RCC 7860 (cell line): ENCODE results near the gene ETV1.
"Not testable (repeated sequence)": the region's sequence is repeated elsewhere in the genome, so short reads cannot be mapped to it uniquely, and the experiment has no call there.

Source experiments
- DNase-seq: peaks from one replicate; pipeline ENCODE4 v3.0.0-alpha.2; 2015; ENCODE audit warnings: low spot score
- FAIRE-seq: peaks from 2 replicates; lab custom pipeline; 2012; peaks lifted over from hg19 to GRCh38; lab: Jason Lieb, UNC

Gene ETV1

GRCh38 chr7:13933536-13933935 is 55.9 kb downstream of the ETV1 start:
- DNase-seq (no peak), FAIRE-seq (no peak)

GRCh38 chr7:13933091-13933490 is 56.4 kb downstream of the ETV1 start:
- DNase-seq (no peak), FAIRE-seq (no peak)

- DNase-seq (no peak), FAIRE-seq (no peak)
These were observed 57.3 kb downstream of the ETV1 start for GRCh38 chr7:13932131-13932530.

GRCh38 chr7:13921062-13921461 is 68.4 kb downstream of the ETV1 start:
- FAIRE-seq (no peak), DNase-seq (no peak)

GRCh38 chr7:13920053-13920697 is 69.3 kb downstream of the ETV1 start:
- peak; percentile 75 for FAIRE-seq
- DNase-seq = peak; percentile 79

GRCh38 chr7:13918333-13918732 is 71.1 kb downstream of the ETV1 start:
- not testable (repeated sequence) for FAIRE-seq, DNase-seq

GRCh38 chr7:13917103-13917502 is 72.4 kb downstream of the ETV1 start:
- DNase-seq, FAIRE-seq: not testable (repeated sequence)

GRCh38 chr7:13915891-13916290 is 73.6 kb downstream of the ETV1 start:
- DNase-seq = no peak
- no peak for FAIRE-seq

GRCh38 chr7:13912715-13913278 is 76.7 kb downstream of the ETV1 start:
- DNase-seq (no peak), FAIRE-seq (no peak)

- FAIRE-seq (no peak), DNase-seq (no peak)
These were observed 77.6 kb downstream of the ETV1 start for GRCh38 chr7:13911909-13912308.

GRCh38 chr7:13910805-13911551 is 78.5 kb downstream of the ETV1 start:
- no peak for DNase-seq
- FAIRE-seq = no peak

GRCh38 chr7:13908667-13909397 is 80.6 kb downstream of the ETV1 start:
- FAIRE-seq = peak; percentile 30
- no peak for DNase-seq

GRCh38 chr7:13907831-13908230 is 81.6 kb downstream of the ETV1 start:
- FAIRE-seq = no peak
- no peak for DNase-seq

- DNase-seq = peak; percentile 53
- peak; percentile 87 for FAIRE-seq
These were observed 84.8 kb downstream of the ETV1 start for GRCh38 chr7:13904689-13905088.

- FAIRE-seq = no peak
These were observed 85.5 kb downstream of the ETV1 start for GRCh38 chr7:13904007-13904406.

GRCh38 chr7:13901577-13901976 is 87.9 kb downstream of the ETV1 start:
- FAIRE-seq (no peak), DNase-seq (no peak)

More at GRCh38 chr7:13904007-13904406, 85.5 kb downstream of the ETV1 start:
- peak; percentile 35 for DNase-seq

- no peak for FAIRE-seq
- DNase-seq = no peak
These were observed 90.4 kb downstream of the ETV1 start for GRCh38 chr7:13898957-13899670.

- no peak for DNase-seq
- no peak for FAIRE-seq
These were observed 91.6 kb downstream of the ETV1 start for GRCh38 chr7:13897819-13898218.

GRCh38 chr7:13894954-13895353 is 94.5 kb downstream of the ETV1 start:
- DNase-seq (no peak), FAIRE-seq (no peak)

GRCh38 chr7:13894377-13894776 is 95.1 kb downstream of the ETV1 start:
- FAIRE-seq = no peak

GRCh38 chr7:13890793-13891192 is 98.7 kb downstream of the ETV1 start:
- no peak for DNase-seq

More at GRCh38 chr7:13894377-13894776, 95.1 kb downstream of the ETV1 start:
- no peak for DNase-seq

More at GRCh38 chr7:13890793-13891192, 98.7 kb downstream of the ETV1 start:
- FAIRE-seq = no peak
